Cardiac septum (tissue), 1 donor: Measurements from ENCODE around the gene REPS2. TPM values are rescaled to one million over a fixed set of nuclear protein-coding genes. Genes with fewer than 3 reads are reported as not detected.

Experiments used
- DNase-seq: peaks from one replicate; pipeline ENCODE4 v3.0.0-alpha.2; 2020; ENCODE audit warnings: low spot score
- intact Hi-C: fragments of 100-400 bp; cut with DNase I; formaldehyde crosslinking; loops from one replicate; pipeline ENCODE4 v1.14.0; 2022
- total RNA-seq: library from RNA; stranded (reverse); fragmentation: NEBNext Ultra II Directional; extraction: Animal tissue kit (Norgen Biotek cat#: 25700); gene quantifications from one replicate; pipeline ENCODE4 v1.2.1, GENCODE V29; 2021
- donor health status: DM: no; HTN: no; CAD: no.

Gene REPS2
- total RNA-seq, 1 donor from 2014 or later, result 1.8 TPM

DNA sequence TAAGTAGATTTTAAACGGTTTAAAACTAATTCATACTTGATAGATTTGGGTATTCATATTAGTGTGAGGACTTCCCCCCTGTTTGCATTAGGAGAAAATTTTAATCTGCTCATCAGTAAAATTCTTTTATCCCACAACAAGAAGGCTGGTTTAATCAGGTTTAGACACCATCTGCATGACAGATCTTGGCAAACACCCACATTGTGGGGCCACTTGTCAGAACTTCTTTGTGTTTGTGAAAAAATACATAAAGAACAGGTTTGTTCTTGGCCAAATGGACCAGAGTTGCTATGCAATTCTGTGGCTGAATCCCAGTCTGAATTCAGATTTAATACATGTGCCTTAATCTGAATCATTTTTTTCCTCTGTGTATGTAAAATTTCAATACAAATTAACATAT lies 121.1 kb downstream of the REPS2 start:
- DNase-seq, result no peak
- intact Hi-C loops, result no loop called here

- DNase-seq, result no peak
- intact Hi-C loops, result no loop called here
Measured at GRCh38 chrX:17072301-17072700, 125.8 kb downstream of the REPS2 start.

- no peak for DNase-seq
- intact Hi-C loops, result no loop called here
Measured at GRCh38 chrX:17072721-17073230, 126.3 kb downstream of the REPS2 start.

DNA sequence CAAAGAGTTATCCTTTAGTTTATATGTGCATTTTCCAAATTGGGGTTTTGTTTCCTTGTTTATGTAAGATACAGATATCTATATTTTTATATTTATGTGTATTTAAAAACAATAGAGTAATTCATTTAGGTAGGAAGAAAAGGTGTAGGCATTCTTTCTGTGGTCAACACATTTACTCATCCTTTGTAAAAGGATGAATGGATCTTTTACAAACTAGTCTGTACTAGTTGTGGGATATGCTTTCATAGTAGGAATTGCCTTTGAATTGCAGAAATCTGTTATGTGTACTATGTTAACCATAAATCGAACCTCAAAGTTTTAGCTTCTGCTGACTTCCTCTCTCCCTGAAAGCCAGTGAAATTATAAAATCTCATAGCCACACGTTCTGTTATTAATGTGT lies 128.5 kb downstream of the REPS2 start:
- no peak for DNase-seq
- intact Hi-C loops, result no loop called here

DNA sequence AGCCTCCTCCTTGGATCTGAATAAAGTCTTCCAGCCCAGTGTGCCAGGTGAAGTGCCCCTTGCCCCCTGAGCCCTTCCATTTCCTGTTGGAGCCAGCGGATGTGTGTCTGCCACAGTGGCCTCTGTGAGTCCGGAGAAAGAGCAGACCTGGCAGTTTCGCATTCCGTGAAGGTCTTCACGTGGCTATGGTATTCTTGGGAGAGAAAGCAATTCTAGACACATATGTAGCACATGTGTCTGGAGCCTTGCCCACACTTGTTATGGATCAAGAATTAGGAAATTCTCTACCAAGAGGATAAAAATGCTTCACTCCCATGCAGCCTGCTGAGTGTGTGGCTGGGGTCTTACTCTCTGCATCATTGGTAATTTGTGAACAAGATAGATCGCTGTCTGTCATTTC lies 130.9 kb downstream of the REPS2 start:
- DNase-seq, result no peak
- intact Hi-C loops, result no loop called here

DNA sequence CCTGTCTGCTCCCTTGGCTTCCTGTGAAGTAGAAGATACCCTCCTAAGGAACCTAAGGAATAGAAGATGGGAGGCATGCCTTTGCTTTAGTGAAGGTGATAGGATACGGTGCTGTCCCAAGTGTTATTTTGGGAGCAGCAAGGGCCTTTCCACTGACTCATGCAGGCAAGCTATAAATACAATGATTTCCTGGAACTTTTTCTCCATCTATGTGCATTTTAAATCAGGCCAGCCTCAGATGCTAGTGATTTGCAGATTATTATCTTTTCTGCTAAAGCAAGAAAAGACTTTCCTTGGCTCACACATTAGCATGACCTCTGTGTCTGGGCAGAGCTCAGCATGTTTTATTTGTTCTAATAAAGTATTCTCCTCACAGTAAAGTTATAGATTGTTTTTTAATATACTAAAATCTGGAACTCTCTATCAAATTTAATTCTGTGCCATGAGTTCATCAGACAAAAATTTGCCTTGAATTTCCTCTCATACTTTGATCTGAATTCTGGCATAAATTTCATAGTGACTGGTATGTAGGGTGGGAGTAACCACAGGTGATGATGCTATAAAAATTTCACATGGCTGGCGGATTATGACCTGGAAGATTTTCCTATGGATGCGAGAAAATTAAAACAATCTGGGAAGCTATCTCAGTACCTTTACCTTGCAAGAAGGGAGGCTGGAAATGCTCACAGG lies 131.7 kb downstream of the REPS2 start:
- no peak for DNase-seq
- intact Hi-C loops, result no loop called here

- intact Hi-C loops, result no loop called here
- DNase-seq, result no peak
Measured at GRCh38 chrX:17081511-17081910, 135.1 kb downstream of the REPS2 start.

- DNase-seq, result no peak
- intact Hi-C loops, result no loop called here
Measured at GRCh38 chrX:17081968-17082367, 135.5 kb downstream of the REPS2 start.

GRCh38 chrX:17082831-17083230 lies 136.4 kb downstream of the REPS2 start:
- intact Hi-C loops, result no loop called here
- DNase-seq, result no peak

DNA sequence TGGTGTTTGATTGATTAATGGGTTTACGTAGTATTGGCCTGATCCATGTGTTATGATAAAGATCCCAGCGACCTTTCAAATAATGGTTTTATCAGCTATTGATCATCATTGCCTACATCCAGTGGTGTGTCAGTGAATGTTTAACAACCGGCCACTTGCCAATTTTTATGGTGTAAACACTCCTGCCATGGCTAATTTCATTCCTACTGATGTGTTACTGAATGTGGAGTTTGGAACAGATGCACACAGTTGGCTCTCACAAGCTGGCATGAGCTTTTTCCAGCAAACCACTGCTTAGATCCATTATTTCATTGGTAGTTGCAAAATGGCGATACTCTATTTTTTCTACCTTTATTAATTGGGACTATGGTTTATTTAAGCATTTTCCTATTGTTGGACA lies 139.9 kb downstream of the REPS2 start:
- intact Hi-C loops, result no loop called here
- no peak for DNase-seq

GRCh38 chrX:17095161-17095560 lies 148.7 kb downstream of the REPS2 start:
- DNase-seq, result no peak
- intact Hi-C loops, result no loop called here

DNA sequence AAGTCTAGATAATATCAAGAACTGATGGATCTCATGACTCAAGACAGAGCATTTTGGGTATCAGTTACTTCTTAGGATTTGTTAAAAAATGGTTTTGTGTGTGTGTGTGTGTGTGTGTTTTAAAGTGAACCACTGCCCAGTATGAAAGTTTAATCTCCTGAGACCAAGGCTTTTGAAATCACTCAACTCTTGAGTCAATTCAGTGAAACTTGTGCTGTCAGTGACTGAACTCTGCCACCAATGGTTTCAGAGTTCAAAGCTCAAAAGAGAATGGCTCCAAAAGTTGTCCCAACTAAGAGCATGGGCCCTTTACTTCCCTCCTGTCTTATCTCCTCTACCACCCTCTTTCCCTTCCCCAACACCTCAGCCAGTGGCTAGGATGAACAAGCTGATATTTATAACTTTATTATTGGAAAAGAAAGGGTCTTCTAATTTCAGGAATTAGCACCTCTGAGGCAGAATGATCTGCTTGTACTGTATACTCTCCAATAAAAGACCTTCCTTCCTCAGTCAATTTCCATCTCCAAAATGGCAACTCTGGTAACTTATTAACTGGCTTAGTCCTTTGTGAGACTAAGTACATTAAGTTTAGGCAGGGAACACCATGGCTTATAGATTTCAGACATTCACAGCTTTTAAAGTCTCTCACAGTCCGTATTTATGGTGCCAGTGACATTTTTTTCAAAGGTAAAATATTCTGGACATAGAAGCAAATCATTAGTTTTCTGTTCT lies 152.2 kb downstream of the REPS2 start:
- no peak for DNase-seq
- intact Hi-C loops, result no loop called here

DNA sequence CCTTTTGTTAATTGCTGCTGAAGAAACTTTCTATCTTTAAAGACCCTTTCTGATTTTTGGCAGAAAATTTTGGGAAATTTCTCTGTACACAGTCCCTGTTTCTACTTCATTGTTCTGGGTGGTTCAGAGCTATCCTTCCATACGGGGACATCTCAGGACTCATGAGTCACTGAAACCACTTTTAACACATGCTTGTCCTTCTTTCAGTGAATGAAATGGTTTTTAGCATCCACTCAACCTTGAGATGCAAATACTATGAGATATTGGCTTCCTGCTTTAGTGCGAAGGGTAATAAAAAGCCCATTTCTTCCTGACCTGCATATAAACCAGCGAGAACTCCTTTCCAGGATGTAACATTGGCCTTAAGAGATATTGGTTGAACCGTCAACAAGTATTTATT lies 158.0 kb downstream of the REPS2 start:
- no peak for DNase-seq

DNA sequence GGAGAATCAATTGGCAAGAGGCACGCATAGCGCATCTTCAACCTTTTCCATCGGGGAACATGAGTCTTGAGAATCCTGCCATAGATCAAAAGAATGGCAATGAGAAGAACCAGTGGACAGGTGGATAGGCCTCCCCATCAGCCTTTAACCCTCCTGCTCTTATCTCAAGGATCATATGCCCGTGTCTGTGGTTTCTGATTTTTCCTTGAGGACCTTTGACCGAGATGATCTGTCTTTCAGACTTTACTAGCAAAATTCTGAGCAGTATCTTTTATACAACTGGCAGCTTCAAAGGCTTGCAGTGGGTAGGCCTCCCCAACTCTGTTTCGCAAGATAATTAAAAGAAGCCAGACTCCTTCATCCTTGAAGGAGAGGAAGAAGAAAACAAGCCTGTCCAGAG lies 174.4 kb downstream of the REPS2 start:
- intact Hi-C loops, result no loop called here
- no peak for DNase-seq

More for the DNA sequence above, 158.0 kb downstream of the REPS2 start:
- intact Hi-C loops, result no loop called here

GRCh38 chrX:17154001-17154400 lies 207.5 kb downstream of the REPS2 start:
- intact Hi-C loops, result no loop called here
- no peak for DNase-seq

GRCh38 chrX:17160975-17161374 lies 214.5 kb downstream of the REPS2 start:
- no peak for DNase-seq
- intact Hi-C loops, result no loop called here

- DNase-seq, result no peak
- intact Hi-C loops, result no loop called here
Measured at GRCh38 chrX:17161991-17162390, 215.5 kb downstream of the REPS2 start.

DNA sequence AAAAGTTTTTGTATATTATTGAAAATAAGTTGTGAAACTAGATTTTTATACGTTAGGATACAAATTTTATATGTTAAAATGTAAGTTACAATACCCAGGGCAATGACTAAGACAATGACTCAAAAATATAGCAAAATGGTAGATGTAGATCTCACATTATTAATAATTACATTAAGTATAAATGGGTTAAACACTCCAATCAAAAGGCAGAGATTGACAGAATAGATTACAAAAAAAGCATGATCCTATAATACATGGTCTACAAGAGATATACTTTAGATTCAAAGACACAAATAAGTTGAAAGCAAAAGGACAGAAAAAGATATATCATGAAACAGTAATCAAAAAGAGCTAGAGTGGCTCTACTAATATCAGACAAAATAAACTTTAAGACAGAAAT lies 217.6 kb downstream of the REPS2 start:
- intact Hi-C loops, result no loop called here
- DNase-seq, result no peak

- intact Hi-C loops, result no loop called here
- DNase-seq, result no peak
Measured at GRCh38 chrX:17164941-17165340, 218.5 kb downstream of the REPS2 start.

- DNase-seq, result no peak
- intact Hi-C loops, result no loop called here
Measured at GRCh38 chrX:17167915-17168314, 221.5 kb downstream of the REPS2 start.

- intact Hi-C loops, result no loop called here
- no peak for DNase-seq
Measured at GRCh38 chrX:17170973-17171372, 224.5 kb downstream of the REPS2 start.
